Muscle of leg (tissue), 16 donors: ENCODE data around the gene TBC1D2. TPM values are rescaled to one million over a fixed set of nuclear protein-coding genes. Genes with fewer than 3 reads are reported as not detected.

ENCODE experiments used
- DNase-seq: peaks from one replicate; pipeline ENCODE4 v3.0.0; 2013
- H3K27ac ChIP-seq: one replicate; pipeline ENCODE4 v1.5.1; 2013; ENCODE audit warnings: mild to moderate bottlenecking, low read length, control low read depth
- H3K27me3 ChIP-seq: one replicate; pipeline ENCODE4 v1.6.1; 2013; ENCODE audit warnings: low read length; ENCODE audit not compliant: control insufficient read depth, insufficient read depth
- H3K36me3 ChIP-seq: one replicate; pipeline ENCODE4 v1.6.1; 2013; ENCODE audit warnings: low read length; ENCODE audit not compliant: control insufficient read depth, insufficient read depth
- H3K4me1 ChIP-seq: one replicate; pipeline ENCODE4 v1.6.1; 2013; ENCODE audit warnings: low read length; ENCODE audit not compliant: control insufficient read depth, insufficient read depth
- H3K4me3 ChIP-seq: one replicate; pipeline ENCODE4 v1.5.1; 2013; ENCODE audit warnings: low read length, control low read depth
- H3K9me3 ChIP-seq: replicated peaks from 2 replicates; pipeline ENCODE4 v1.6.1; 2013; ENCODE audit warnings: low read depth, low read length; ENCODE audit not compliant: control insufficient read depth
- WGBS: methylation state at CpG from one replicate; pipeline ENCODE4 v1.1.5; 2013; ENCODE audit warnings: missing lambda C conversion rate; ENCODE audit not compliant: insufficient coverage; 5-methylcytosine and 5-hydroxymethylcytosine counted together
- long read RNA-seq, 11 donors: transcript quantifications; one replicate each; lab custom pipeline, GENCODE V29; 2026
- polyA plus RNA-seq, 8 donors: library from polyadenylated mRNA; unstranded; fragments of 120-200 nt; gene quantifications; one replicate each; pipeline versions ENCODE4 v1.2.1 to v1.2.3, GENCODE V29; 2013; ENCODE audit warnings: inconsistent platforms in 1 of 8, low replicate concordance in 1 of 8; ENCODE audit not compliant: insufficient read length in 8 of 8, insufficient read depth in 1 of 8
- total RNA-seq: library from RNA; stranded (reverse); fragments of 120-200 nt; gene quantifications from one replicate; pipeline ENCODE4 v1.2.4, GENCODE V29; 2013

TBC1D2 gene, protein sequence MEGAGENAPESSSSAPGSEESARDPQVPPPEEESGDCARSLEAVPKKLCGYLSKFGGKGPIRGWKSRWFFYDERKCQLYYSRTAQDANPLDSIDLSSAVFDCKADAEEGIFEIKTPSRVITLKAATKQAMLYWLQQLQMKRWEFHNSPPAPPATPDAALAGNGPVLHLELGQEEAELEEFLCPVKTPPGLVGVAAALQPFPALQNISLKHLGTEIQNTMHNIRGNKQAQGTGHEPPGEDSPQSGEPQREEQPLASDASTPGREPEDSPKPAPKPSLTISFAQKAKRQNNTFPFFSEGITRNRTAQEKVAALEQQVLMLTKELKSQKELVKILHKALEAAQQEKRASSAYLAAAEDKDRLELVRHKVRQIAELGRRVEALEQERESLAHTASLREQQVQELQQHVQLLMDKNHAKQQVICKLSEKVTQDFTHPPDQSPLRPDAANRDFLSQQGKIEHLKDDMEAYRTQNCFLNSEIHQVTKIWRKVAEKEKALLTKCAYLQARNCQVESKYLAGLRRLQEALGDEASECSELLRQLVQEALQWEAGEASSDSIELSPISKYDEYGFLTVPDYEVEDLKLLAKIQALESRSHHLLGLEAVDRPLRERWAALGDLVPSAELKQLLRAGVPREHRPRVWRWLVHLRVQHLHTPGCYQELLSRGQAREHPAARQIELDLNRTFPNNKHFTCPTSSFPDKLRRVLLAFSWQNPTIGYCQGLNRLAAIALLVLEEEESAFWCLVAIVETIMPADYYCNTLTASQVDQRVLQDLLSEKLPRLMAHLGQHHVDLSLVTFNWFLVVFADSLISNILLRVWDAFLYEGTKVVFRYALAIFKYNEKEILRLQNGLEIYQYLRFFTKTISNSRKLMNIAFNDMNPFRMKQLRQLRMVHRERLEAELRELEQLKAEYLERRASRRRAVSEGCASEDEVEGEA
- total RNA-seq (1.0 TPM), polyA plus RNA-seq (1 to 10 TPM; 1.1 to 5.0 (median 2.0) TPM)
- long read RNA-seq, donor 1 = 0 reads
- long read RNA-seq, donor 2 = 0 reads
- long read RNA-seq, donor 3 = 0 reads
- long read RNA-seq, donor 4 = 0 reads
- long read RNA-seq, donor 5, partial matches to known transcripts = 0 of 2 reads
- long read RNA-seq, donor 5, other reads (novel, unspliced or antisense) = 0 of 2 reads
- long read RNA-seq, donor 6, partial matches to known transcripts = 0 of 2 reads
- long read RNA-seq, donor 6, other reads (novel, unspliced or antisense) = 0 of 2 reads
- long read RNA-seq, donor 7 = 0 reads
- long read RNA-seq, donor 8, partial matches to known transcripts = 0 of 1 reads
- long read RNA-seq, donor 8, other reads (novel, unspliced or antisense) = 0 of 1 reads
- long read RNA-seq, donor 9 = 0 reads
- long read RNA-seq, donor 10 = 0 reads
- long read RNA-seq, donor 11 = 0 reads

DNA sequence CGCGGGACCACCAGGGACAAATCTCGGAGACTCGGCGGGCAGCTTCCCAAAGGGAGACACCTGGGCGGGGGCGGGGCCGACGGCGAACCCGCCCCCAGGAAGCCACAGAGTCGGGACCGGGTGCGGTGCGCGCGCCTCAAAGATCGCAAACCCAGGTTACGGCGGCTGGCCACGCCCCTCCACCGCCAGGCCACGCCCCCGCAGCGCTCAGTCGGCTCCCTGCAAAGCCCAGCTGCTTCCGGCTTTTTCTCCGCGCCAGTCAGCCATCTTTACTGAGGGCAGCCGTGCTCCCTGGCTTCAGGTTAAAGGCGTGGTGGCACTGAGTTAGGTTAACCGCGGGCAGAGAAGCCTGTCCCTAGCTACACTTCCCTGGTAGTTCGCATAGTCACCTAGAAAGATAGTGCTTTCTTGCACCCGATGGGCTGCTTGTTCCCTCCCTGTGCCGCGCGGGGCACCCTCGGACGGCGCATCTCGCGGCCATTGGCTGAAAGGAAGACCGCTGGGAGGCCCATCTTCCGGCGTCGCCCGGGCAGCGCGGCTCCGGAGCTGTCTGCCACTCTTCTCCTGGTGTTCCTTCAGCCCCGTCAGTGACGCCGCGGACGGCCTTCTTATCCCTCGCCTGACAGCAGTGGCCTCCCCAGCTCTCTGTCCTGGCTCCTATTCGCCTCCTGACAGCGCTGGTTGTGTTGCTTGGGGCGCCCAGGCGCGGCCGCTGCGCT lies at the start of gene TBC1D2:
TSS of gene TBC1D2 (minus strand) at position 72 of the 719 bp plus-strand sequence. CDS start 108 bp downstream, outside the sequence.
- Histone ChIP-seq H3K9me3 (no peaks in the 10 kb centered on the region), H3K4me1 (peaks cover 14% of the 10 kb centered on the region), H3K27me3 (peaks cover 8% of the 10 kb centered on the region), H3K27ac (peak within 1 kb of the TSS; percentile 97), H3K4me3 (peak within 1 kb of the TSS; percentile 85), H3K36me3 (no peaks in the 10 kb centered on the region)
- DNase-seq = peak; percentile 96
- under 1% methylated on average over 53 of the region's 64 CpGs for WGBS

DNA sequence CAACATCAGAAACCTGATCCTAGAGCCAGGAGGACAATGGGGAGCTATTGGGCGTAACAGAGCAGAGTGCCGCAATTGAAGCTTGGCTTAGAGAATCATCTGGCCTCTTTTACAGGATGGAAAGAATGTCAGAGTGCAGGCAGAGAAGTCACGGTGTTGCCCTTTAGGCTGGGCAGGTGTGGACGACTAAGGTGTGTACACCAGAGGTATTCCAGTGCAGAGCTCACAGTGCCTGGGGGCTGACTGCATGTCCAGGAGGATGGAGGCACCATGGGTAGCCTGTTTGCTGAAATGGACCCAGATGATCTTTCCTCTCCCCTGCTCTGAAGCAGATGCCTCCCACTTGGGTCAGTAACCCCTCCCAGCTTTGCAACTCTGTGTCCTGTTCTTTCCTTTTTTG lies 48.9 kb upstream of the TBC1D2 start:
- Histone ChIP-seq H3K9me3 (no peaks in the 10 kb centered on the region), H3K27ac (no peak overlapping the region), H3K4me1 (peaks cover 10% of the 10 kb centered on the region), H3K36me3 (no peaks in the 10 kb centered on the region), H3K4me3 (no peak overlapping the region), H3K27me3 (peaks cover 2% of the 10 kb centered on the region)
- no peak for DNase-seq
- WGBS = 83% methylated on average over 4 of the region's 4 CpGs

DNA sequence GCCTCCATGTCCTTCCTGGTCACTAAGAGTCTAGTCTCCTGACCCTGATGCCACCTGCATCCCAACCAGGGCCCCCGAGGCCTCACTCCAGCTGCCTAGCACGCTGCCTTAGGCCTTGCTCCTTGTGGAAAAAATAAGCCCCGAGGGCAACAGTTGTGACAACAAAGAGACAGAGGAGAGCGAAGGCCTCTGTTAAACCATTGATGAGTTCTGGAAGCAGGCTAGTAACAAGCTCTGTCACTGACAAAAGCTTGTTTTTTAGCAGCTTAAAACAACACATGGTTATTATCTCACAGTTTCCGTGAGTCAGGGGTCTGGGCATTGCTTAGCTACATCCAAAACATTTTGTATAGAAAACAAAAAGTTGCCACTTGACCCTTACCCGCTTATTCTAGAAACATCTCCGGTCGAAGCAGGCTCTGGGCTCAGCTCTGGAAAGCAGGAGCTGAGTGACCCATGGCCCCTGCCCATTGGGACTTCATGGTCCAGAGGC lies 48.2 kb upstream of the TBC1D2 start:
- DNase-seq = peak; percentile 8
- 62% methylated on average over 4 of the region's 8 CpGs for WGBS
- no peaks in the 10 kb centered on the region for H3K9me3 ChIP-seq
- no peaks in the 10 kb centered on the region for H3K36me3 ChIP-seq
- H3K4me1 ChIP-seq = peaks cover 10% of the 10 kb centered on the region
- H3K4me3 ChIP-seq = no peak overlapping the region
- H3K27me3 ChIP-seq = no peaks in the 10 kb centered on the region
- H3K27ac ChIP-seq = no peak overlapping the region

DNA sequence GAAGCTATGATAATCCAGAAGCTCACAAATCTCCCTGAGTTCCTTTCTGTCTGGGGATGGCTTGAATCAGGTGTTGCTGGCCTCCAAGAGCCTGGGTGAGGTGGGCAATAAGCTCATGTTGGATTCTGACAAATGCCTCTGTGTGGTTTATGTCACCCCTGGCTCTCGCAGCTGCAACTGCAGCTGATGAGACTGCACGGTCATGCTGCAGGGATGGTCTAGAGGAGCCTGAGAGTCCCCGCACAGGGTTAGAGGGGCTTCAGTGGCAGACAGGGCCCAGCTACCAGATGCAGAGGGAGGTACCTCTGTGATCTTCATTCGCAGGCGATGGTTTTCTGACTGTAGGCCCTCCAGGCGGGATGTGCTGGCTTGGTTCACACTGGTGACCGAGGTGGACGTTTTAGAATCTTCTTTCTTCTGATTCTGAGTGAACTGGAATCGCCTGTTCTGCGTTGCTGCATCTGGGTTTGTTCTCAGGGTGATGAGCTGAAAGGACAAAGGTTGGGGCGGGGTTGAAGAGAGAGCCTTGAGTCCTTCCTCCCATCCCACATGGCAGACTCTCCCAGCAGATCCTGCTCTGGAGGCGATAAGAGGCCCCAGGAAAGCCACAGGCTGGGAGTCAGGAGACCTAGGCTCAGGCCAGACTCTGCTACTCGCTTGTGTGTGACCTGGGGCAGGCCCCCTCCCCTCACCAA lies 47.6 kb upstream of the TBC1D2 start:
- no peak overlapping the region for H3K4me3 ChIP-seq
- DNase-seq = no peak
- H3K27ac ChIP-seq = no peak overlapping the region
- no peaks in the 10 kb centered on the region for H3K9me3 ChIP-seq
- no peaks in the 10 kb centered on the region for H3K36me3 ChIP-seq
- no peaks in the 10 kb centered on the region for H3K27me3 ChIP-seq
- H3K4me1 ChIP-seq = peaks cover 10% of the 10 kb centered on the region
- WGBS = 81% methylated on average over 8 of the region's 13 CpGs

DNA sequence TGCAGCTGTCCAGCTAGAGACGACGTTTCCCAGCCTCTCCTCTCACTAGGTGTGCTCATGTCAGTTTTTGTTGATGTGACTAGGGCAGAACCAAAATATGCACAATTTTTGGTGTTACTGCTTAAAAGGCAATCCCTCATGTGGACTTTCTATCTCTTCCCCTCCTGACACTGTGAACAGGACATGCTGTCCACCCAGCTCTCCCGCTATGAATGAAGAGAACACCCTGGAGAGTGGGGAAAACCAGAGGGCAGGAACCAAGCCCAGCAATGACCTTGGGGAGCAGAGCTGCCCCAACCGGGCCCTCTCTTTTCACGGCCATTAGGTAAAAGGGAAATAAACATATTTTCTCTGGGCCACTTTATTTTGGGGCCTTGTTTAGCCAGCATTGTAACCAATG lies 46.7 kb upstream of the TBC1D2 start:
- Histone ChIP-seq H3K36me3 (no peaks in the 10 kb centered on the region), H3K4me3 (no peak overlapping the region), H3K4me1 (peaks cover 10% of the 10 kb centered on the region), H3K27me3 (no peaks in the 10 kb centered on the region), H3K9me3 (no peaks in the 10 kb centered on the region), H3K27ac (no peak overlapping the region)
- no peak for DNase-seq
- 80% methylated on average over 1 of the region's 5 CpGs for WGBS

DNA sequence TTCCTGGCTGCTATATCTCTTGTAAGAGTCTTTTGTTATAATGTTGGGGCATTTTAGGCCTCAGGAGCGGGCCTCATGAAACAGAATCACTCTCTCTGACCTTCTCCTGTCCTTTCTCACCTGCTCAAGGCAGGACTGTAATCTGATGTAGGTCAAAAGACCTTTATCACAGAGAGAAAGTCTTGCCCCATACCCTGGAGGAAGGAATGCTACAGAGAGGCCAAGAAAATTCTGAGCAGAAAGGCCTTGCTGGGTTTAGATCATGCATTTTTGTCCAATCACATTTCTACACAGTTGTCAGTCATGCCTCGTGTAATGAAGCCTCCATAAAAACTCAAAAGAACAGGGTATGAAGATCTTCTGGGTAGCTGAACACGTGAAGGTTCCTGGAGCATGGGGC lies 45.2 kb upstream of the TBC1D2 start:
- H3K4me1 ChIP-seq = peaks cover 10% of the 10 kb centered on the region
- no peak overlapping the region for H3K27ac ChIP-seq
- 88% methylated on average over 1 of the region's 3 CpGs for WGBS
- H3K27me3 ChIP-seq = peaks cover 2% of the 10 kb centered on the region
- no peaks in the 10 kb centered on the region for H3K9me3 ChIP-seq
- no peaks in the 10 kb centered on the region for H3K36me3 ChIP-seq
- H3K4me3 ChIP-seq = no peak overlapping the region
- DNase-seq = no peak

DNA sequence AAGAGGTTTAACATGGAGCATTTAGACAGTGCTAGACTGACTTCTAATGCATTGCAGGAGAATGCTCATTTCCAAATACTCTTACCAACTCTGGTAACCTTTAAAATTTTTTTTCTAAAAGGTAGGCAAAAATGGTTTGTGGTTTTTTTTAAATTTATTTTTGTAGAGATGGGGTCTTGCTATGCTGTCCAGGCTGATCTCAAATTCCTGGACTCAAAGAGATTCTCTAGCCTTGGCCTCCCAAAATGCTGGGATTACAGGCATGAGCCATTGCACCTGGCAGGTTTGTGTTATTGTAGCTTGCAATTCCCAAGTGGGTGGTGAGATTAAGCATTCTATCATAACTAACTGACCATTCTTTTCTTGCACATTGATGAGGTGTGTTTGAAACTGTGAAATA lies 43.0 kb upstream of the TBC1D2 start:
- no peaks in the 10 kb centered on the region for H3K9me3 ChIP-seq
- peaks cover 4% of the 10 kb centered on the region for H3K4me1 ChIP-seq
- H3K4me3 ChIP-seq = no peak overlapping the region
- no peaks in the 10 kb centered on the region for H3K36me3 ChIP-seq
- no peak overlapping the region for H3K27ac ChIP-seq
- DNase-seq = no peak
- H3K27me3 ChIP-seq = peaks cover 4% of the 10 kb centered on the region

DNA sequence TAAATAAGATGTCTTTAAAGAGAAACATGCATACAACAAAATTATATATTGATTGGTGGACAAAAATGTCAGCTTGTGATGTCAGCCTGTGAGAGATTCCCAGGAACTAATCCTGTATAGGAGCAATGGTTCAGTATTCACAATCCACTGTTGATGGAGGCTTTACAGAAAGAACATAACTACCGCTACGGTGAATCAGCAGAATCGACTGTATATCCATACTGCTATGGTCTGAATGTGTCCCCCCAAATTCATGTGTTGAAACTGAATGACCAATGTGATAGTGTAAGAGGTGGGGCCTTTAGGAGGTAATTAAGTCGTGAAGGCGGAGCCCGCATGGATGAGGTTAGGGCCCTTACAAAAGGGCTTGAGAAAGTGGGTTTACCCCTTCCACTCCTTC lies 40.4 kb upstream of the TBC1D2 start:
- H3K9me3 ChIP-seq = no peaks in the 10 kb centered on the region
- no peaks in the 10 kb centered on the region for H3K36me3 ChIP-seq
- no peak overlapping the region for H3K4me3 ChIP-seq
- DNase-seq = no peak
- H3K27me3 ChIP-seq = peaks cover 7% of the 10 kb centered on the region
- H3K27ac ChIP-seq = no peak overlapping the region
- no peaks in the 10 kb centered on the region for H3K4me1 ChIP-seq
- WGBS = 64% methylated on average over 3 of the region's 6 CpGs

DNA sequence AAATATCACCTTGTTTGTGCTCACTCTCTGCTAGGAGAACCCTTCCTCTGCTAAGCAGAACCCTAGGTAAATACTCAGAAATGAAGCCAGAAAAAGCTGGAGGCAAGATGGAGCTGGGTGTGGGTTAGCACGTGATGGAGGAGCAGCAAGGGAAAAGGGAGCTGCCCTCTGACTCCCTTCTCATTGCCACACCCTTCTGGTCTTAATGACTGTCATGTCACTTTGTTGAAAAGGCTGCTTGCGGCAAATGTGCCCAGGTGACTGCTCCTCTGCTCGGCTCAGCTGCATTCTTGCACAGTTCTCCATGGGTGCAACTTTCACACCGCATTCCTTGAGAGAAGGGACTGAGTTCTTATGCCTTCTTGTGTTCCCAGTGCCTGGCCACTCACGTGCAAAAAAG lies 36.4 kb upstream of the TBC1D2 start:
- 64% methylated on average over 2 of the region's 5 CpGs for WGBS
- H3K4me3 ChIP-seq = no peak overlapping the region
- DNase-seq = no peak
- no peaks in the 10 kb centered on the region for H3K9me3 ChIP-seq
- no peaks in the 10 kb centered on the region for H3K36me3 ChIP-seq
- H3K4me1 ChIP-seq = no peaks in the 10 kb centered on the region
- peaks cover 7% of the 10 kb centered on the region for H3K27me3 ChIP-seq
- no peak overlapping the region for H3K27ac ChIP-seq
